Lung (tissue), 13 donors: ENCODE data around the gene DACT3. TPM values are rescaled to one million over a fixed set of nuclear protein-coding genes. Genes with fewer than 3 reads are reported as not detected.

Experiments
- ATAC-seq: fragments of 200-7000 bp; cut with Tn5 transposase; one replicate; pipeline ENCODE4 v1.9.1; 2020; ENCODE audit warnings: moderate number of reproducible peaks; ENCODE audit not compliant: insufficient read depth, low FRiP score
- DNase-seq, 3 donors: peaks; one replicate each; pipeline ENCODE4 v3.0.0-alpha.2; 2013 to 2017
- H3K27ac ChIP-seq, 2 donors: one replicate each; pipeline ENCODE4 v1.5.1; 2013; ENCODE audit warnings: mild to moderate bottlenecking in 2 of 2, moderate library complexity in 2 of 2, control low read depth in 1 of 2, inconsistent platforms in 1 of 2, low read depth in 1 of 2, low read length in 1 of 2
- H3K27me3 ChIP-seq, 3 donors: one replicate each; pipeline ENCODE4 v1.5.1; 2013; ENCODE audit warnings: low read length in 2 of 3; ENCODE audit not compliant: control insufficient read depth in 3 of 3, insufficient read depth in 3 of 3
- H3K36me3 ChIP-seq, 4 donors: one replicate each; pipeline ENCODE4 v1.5.1; 2013; ENCODE audit warnings: low read length in 4 of 4, mild to moderate bottlenecking in 1 of 4, moderate library complexity in 1 of 4; ENCODE audit not compliant: control insufficient read depth in 4 of 4, insufficient read depth in 4 of 4
- H3K4me1 ChIP-seq, 5 donors: one replicate each; pipeline ENCODE4 v1.5.1; 2013; ENCODE audit warnings: low read length in 5 of 5, mild to moderate bottlenecking in 2 of 5, moderate library complexity in 1 of 5; ENCODE audit not compliant: control insufficient read depth in 5 of 5, insufficient read depth in 5 of 5
- H3K4me3 ChIP-seq: one replicate; pipeline ENCODE4 v1.5.1; 2013; ENCODE audit warnings: mild to moderate bottlenecking, control low read depth, moderate library complexity
- H3K9ac ChIP-seq, 2 donors: one replicate each; pipeline ENCODE4 v1.5.1; 2013; ENCODE audit warnings: low read length in 2 of 2, control low read depth in 1 of 2; ENCODE audit not compliant: insufficient read depth in 1 of 2
- H3K9me3 ChIP-seq, 4 donors: one replicate each; pipeline ENCODE4 v1.5.1; 2013; ENCODE audit warnings: low read length in 3 of 4, mild to moderate bottlenecking in 1 of 4, moderate library complexity in 1 of 4; ENCODE audit not compliant: control insufficient read depth in 4 of 4, insufficient read depth in 3 of 4
- CTCF ChIP-seq: IDR thresholded peaks from 2 replicates; pipeline ENCODE4 v1.5.1; 2012; ENCODE audit warnings: mild to moderate bottlenecking; ENCODE audit errors: control extremely low read depth, extremely low read depth
- WGBS, 2 donors: extraction: QIAGEN DNeasy Blood & Tissue Kit; methylation state at CpG; one replicate each; pipeline ENCODE4 v1.1.7; 2013; 5-methylcytosine and 5-hydroxymethylcytosine counted together
- polyA plus RNA-seq, 2 donors: library from polyadenylated mRNA; stranded (reverse); fragments of 200-250 nt; gene quantifications; one replicate each; pipeline ENCODE4 v1.2.1, GENCODE V29; 2013
- small RNA-seq: library from RNA; depleted of rRNA; stranded (forward); fragments of <200 nt; gene quantifications from one replicate; pipeline ENCODE3, GENCODE V24; 2014; ENCODE audit warnings: low replicate concordance
- total RNA-seq, 2 donors: library from RNA; depleted of rRNA in 1 of 2; stranded (reverse); fragments of >200 nt in 1 of 2; gene quantifications; one replicate each; pipeline ENCODE4 v1.2.1, GENCODE V29; 2014 to 2021
- donor health status: control.
- donor health status: control.
- donor health status: Bipolar disorder and iron deficiency.
- donor health status: healthy.
- donor health status: DM: yes; HTN: yes; CAD: no.

DACT3 gene
- total and polyA plus RNA-seq, 4 donors = 2.8 to 14.0 (median 5.8) TPM

DNA sequence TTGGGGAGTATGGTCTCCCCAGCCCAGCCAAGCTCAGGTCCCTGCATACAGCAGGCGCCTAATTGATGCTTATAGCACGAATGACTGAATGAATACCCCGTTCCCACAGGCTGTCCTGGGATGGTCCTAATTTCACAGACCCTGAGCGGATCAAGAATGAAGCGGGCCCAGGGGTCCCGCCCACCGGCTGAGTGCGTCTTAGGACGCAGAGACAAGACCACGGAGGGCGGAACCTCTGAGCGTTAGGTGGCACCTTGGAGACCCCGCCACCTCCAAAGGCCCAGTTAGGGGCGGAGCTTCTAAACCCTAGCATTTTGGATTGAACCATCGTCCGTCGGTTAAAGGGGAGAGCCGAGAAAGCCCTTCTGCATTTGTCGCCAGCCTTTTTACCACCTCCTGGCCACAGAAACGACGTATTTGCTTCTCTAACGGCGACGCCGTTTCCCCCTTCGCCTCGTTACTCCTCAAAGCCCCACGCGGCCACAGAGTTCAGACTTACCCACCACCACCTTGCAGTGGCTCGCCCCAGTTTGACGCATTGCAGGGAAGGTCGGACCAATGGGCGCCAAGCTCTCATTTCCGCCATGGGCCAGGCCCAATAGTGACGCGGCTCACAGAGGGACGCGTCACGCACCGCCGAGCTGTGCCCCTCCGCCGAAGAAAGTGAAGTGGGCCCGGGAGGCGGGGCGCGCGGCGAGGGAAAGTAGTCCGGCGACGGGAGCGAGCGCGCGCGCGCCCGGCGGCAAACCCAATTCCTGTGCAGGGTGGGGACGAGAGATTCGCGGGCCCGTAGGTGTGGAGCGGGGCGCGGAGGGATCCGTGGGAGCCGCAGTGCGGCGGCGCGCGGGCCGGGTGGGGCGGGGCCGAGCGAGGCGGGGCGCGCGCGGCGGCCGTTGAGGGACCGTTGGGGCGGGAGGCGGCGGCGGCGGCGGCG lies 60.3 kb downstream of the DACT3 start:
- peaks cover 0 to 5% (median 1%) of the 10 kb centered on the region in 4 donors for H3K36me3 ChIP-seq
- ATAC-seq = peak; percentile 91
- 1% methylated on average over 55 to 93 of the region's 93 CpGs for WGBS, 2 donors
- no peak for TF ChIP-seq CTCF
- peak overlapping the region; percentile 98 for H3K4me3 ChIP-seq
- DNase-seq = peak; percentile 98 to 99 (median 99)
- peak overlapping the region; percentile 93 to 95 for H3K9ac ChIP-seq
- H3K27ac ChIP-seq = peak overlapping the region; percentile 93 to 100
- no peaks in the 10 kb centered on the region for H3K27me3 ChIP-seq
- peaks cover 7 to 26% (median 13%) of the 10 kb centered on the region in 5 donors for H3K4me1 ChIP-seq
- peaks cover 0 to 6% (median 0%) of the 10 kb centered on the region in 4 donors for H3K9me3 ChIP-seq

DNA sequence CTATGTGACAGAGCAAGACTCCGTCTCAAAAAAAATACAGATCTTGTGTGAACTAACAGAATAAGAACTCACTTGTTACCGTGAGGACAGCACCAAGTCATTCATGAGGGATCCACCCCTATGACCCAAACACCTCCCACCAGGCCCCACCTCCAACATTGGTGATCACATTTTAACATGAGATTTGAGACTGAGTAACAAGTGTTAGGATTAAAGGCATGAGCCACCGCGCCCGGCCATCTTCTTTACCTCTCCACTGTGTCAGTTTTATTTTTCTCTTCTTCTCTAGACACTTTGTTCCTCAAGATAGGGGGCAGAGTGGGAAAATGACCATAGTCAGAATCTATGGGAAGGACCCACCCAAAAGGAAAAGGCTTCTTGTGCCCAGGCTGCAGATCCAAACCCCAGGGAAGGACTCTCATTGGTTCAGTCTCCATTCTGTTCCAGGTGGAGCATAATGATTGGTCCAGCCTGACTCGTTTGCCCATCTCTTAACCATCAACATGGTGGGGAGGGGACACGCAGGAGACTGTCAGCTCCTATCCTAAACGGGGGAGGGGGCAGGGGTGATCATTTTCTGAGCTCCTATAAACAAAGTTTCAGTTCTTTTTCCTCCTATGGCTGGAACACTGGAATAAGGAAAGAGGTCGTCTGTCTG lies 61.1 kb downstream of the DACT3 start:
- no peak for DNase-seq
- TF ChIP-seq CTCF = no peak
- no peaks in the 10 kb centered on the region for H3K36me3 ChIP-seq
- peak overlapping the region in 1 of 2 donors; percentile 93 for H3K9ac ChIP-seq
- no peak for ATAC-seq
- no peaks in the 10 kb centered on the region for H3K27me3 ChIP-seq
- H3K4me1 ChIP-seq = peaks cover 7 to 26% (median 13%) of the 10 kb centered on the region in 5 donors
- 69 to 70% methylated on average over 9 of the region's 9 CpGs for WGBS, 2 donors
- H3K4me3 ChIP-seq = peak overlapping the region; percentile 72
- H3K27ac ChIP-seq = peak overlapping the region in 1 of 2 donors; percentile 100
- H3K9me3 ChIP-seq = peaks cover 0 to 6% (median 0%) of the 10 kb centered on the region in 4 donors

- no peak for DNase-seq
- peaks cover 0 to 6% (median 0%) of the 10 kb centered on the region in 4 donors for H3K9me3 ChIP-seq
- H3K36me3 ChIP-seq = no peaks in the 10 kb centered on the region
- no peak overlapping the region for H3K9ac ChIP-seq
- H3K4me1 ChIP-seq = peaks cover 3 to 16% (median 4%) of the 10 kb centered on the region in 5 donors
- no peak overlapping the region for H3K4me3 ChIP-seq
- no peak for ATAC-seq
- WGBS, 2 donors = 97 to 98% methylated on average over 4 of the region's 4 CpGs
- no peak overlapping the region for H3K27ac ChIP-seq
- no peak for TF ChIP-seq CTCF
- no peaks in the 10 kb centered on the region for H3K27me3 ChIP-seq
Measured at GRCh38 chr19:46598372-46598917, 62.5 kb downstream of the DACT3 start.

Small RNA genes lying within 50 kb of the gene (small RNA-seq; reads per million reads assigned to genes)
- 0.08 reads per million for gene MIR320E
- 0.66 reads per million, percentile 71 among the genes with 10 or more reads in this experiment for gene RN7SL364P

Other genes starting within 250 kb of the DACT3 start
- gene CCDC8, start 247.6 kb downstream of the DACT3 start, total RNA-seq = 10 to 100 TPM; 19.7 to 45.7 TPM
- gene CCDC8, start 247.6 kb downstream of the DACT3 start, polyA plus RNA-seq = 1 to 10 TPM; 3.9 to 6.2 TPM
- gene PNMA8C, start 232.2 kb downstream of the DACT3 start, total RNA-seq = 1 to 10 TPM in 1 of 2 donors, under 1 TPM in 1; 0.77 to 1.2 TPM
- under 1 TPM; 0.04 to 0.17 TPM for gene PNMA8C, start 232.2 kb downstream of the DACT3 start, polyA plus RNA-seq
- 10 to 100 TPM in 1 of 2 donors, 1 to 10 TPM in 1; 8.4 to 13.1 TPM for gene PNMA8A, start 189.6 kb downstream of the DACT3 start, total RNA-seq
- gene PNMA8A, start 189.6 kb downstream of the DACT3 start, polyA plus RNA-seq = 1 to 10 TPM in 1 of 2 donors, under 1 TPM in 1; 0.37 to 2.3 TPM
- 1 to 10 TPM; 1.8 to 4.1 TPM for gene PNMA8B, start 165.3 kb downstream of the DACT3 start, total RNA-seq
- under 1 TPM; 0.48 to 0.59 TPM for gene PNMA8B, start 165.3 kb downstream of the DACT3 start, polyA plus RNA-seq
- gene CALM3, start 59.9 kb downstream of the DACT3 start, total RNA-seq = 100 to 1,000 TPM; 126 to 180 TPM
- 100 to 1,000 TPM; 144 to 202 TPM for gene CALM3, start 59.9 kb downstream of the DACT3 start, polyA plus RNA-seq
- gene PTGIR, start 36.1 kb downstream of the DACT3 start, total RNA-seq = 10 to 100 TPM in 1 of 2 donors, 1 to 10 TPM in 1; 7.8 to 13.2 TPM
- 10 to 100 TPM in 1 of 2 donors, 1 to 10 TPM in 1; 9.6 to 37.0 TPM for gene PTGIR, start 36.1 kb downstream of the DACT3 start, polyA plus RNA-seq
- gene GNG8, start 25.0 kb downstream of the DACT3 start, total RNA-seq = not detected
- not detected for gene GNG8, start 25.0 kb downstream of the DACT3 start, polyA plus RNA-seq
- gene PRKD2, start 55.9 kb upstream of the DACT3 start, total RNA-seq = 10 to 100 TPM; 52.1 to 56.2 TPM
- 10 to 100 TPM; 35.5 to 38.1 TPM for gene PRKD2, start 55.9 kb upstream of the DACT3 start, polyA plus RNA-seq
- gene FKRP, start 84.9 kb upstream of the DACT3 start, total RNA-seq = 10 to 100 TPM; 16.1 to 23.9 TPM
- gene FKRP, start 84.9 kb upstream of the DACT3 start, polyA plus RNA-seq = 10 to 100 TPM; 10.8 to 14.4 TPM
- gene STRN4, start 85.3 kb upstream of the DACT3 start, total RNA-seq = 10 to 100 TPM; 71.6 to 86.8 TPM
- gene STRN4, start 85.3 kb upstream of the DACT3 start, polyA plus RNA-seq = 10 to 100 TPM; 71.9 to 86.6 TPM
- gene SLC1A5, start 127.4 kb upstream of the DACT3 start, total RNA-seq = 100 to 1,000 TPM in 1 of 2 donors, 10 to 100 TPM in 1; 38.2 to 216 TPM
- gene SLC1A5, start 127.4 kb upstream of the DACT3 start, polyA plus RNA-seq = 100 to 1,000 TPM in 1 of 2 donors, 10 to 100 TPM in 1; 97.0 to 116 TPM
- 100 to 1,000 TPM in 1 of 2 donors, 10 to 100 TPM in 1; 73.0 to 190 TPM for gene AP2S1, start 189.7 kb upstream of the DACT3 start, total RNA-seq
- 100 to 1,000 TPM; 122 to 191 TPM for gene AP2S1, start 189.7 kb upstream of the DACT3 start, polyA plus RNA-seq
- gene ARHGAP35, start 199.8 kb upstream of the DACT3 start, total RNA-seq = 10 to 100 TPM; 48.8 to 53.5 TPM
- 10 to 100 TPM; 12.2 to 24.2 TPM for gene ARHGAP35, start 199.8 kb upstream of the DACT3 start, polyA plus RNA-seq